H7 (cell line): ENCODE results near the gene CCDC102B. TPM values are rescaled to one million over a fixed set of nuclear protein-coding genes. Genes with fewer than 3 reads are reported as not detected.
"Not testable (repeated sequence)": the region's sequence is repeated elsewhere in the genome, so short reads cannot be mapped to it uniquely, and the experiment has no call there.

Source experiments
- DNase-seq: peaks from one replicate; pipeline ENCODE4 v3.0.0; 2012
- H3K27me3 ChIP-seq: 2 replicates; pipeline ENCODE4 v1.6.0; 2011; ENCODE audit warnings: mild to moderate bottlenecking, low read length; ENCODE audit not compliant: control insufficient read depth, insufficient read depth
- H3K36me3 ChIP-seq: replicated peaks from 2 replicates; pipeline ENCODE4 v1.5.1; 2011; ENCODE audit warnings: low read length; ENCODE audit not compliant: control insufficient read depth, insufficient read depth
- H3K4me3 ChIP-seq: 2 replicates; pipeline ENCODE4 v1.5.1; 2011; ENCODE audit warnings: low read depth, mild to moderate bottlenecking, control low read depth, low read length, moderate library complexity; ENCODE audit not compliant: insufficient read depth
- total RNA-seq: library from RNA; depleted of rRNA; stranded (reverse); fragments of >200 nt; shearing (Covaris generic); gene quantifications from 2 replicates; pipeline ENCODE4 v1.2.3, GENCODE V29; 2014; rRNA removed

CCDC102B gene
- total RNA-seq: 2.3 and 5.3 TPM in 2 replicates

DNA sequence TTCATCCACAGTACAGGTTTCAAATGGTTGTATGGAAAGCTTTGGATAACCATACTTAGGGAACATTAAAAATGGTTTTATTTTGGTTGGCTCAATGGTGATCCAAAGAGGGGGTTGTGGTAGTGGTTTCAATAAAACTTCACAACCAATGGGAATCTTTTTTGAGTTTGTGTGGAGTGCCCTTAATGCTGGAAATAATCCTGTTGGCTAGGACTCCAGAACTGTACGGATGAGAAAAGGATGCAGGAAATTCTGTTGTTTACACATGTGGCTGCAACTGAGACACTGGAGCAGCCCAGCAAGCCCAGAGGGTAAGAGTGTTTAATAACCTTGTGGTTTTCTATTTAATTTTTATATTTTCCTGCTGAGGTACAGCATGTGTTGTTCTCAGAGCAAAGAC lies at the start of gene CCDC102B:
Gene CCDC102B, plus strand, starts transcription at position 210 of the 400 bp plus-strand sequence. CDS start 38,684 bp downstream, outside the sequence.
- Histone ChIP-seq H3K36me3 (no peaks in the 10 kb centered on the region), H3K4me3 (no peak within 1 kb of the TSS), H3K27me3 (no peaks in the 10 kb centered on the region)
- no peak for DNase-seq

GRCh38 chr18:68757126-68757525 lies 40.8 kb upstream of the CCDC102B start:
- H3K4me3 ChIP-seq: no peak overlapping the region
- H3K36me3 ChIP-seq: no peaks in the 10 kb centered on the region
- no peak for DNase-seq
- no peaks in the 10 kb centered on the region for H3K27me3 ChIP-seq

DNA sequence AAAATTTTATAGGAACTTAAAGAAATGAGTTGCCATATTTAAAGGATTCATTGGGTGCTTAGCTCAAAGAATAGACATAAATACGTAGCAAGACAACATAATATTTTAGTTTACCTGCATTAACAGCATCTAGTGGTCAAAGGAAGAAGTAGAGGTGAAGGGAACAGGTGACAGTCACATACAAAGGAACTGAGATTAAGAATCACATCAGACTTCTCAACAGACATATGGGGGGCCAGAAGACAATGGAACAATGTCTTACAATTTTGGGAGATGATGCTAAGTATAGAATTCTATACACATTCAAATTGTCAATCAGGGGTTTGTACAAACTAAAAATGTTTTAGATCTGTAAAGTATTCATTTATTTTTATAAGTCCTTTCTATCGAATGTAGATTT lies 38.6 kb upstream of the CCDC102B start:
- no peak for DNase-seq
- Histone ChIP-seq H3K36me3 (no peaks in the 10 kb centered on the region), H3K4me3 (no peak overlapping the region), H3K27me3 (no peaks in the 10 kb centered on the region)

DNA sequence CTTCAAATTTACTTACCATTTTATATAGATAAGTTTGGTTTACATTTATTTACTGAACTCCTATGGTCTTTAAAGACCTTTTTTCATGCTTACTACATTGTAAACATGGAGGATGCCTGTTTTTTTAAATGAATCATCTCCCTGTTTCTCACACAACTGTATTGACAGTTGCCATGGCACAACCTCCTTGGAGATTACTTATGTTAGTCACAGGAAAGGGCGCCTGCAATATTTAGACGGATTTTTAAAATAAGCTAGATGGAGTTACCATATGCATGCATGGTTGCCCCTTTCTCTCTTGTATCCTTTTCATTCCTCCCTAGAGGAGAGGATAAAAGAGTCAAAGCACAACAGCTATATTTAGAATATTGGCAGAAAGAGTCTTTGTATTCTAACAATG lies 34.8 kb upstream of the CCDC102B start:
- Histone ChIP-seq H3K36me3 (no peaks in the 10 kb centered on the region), H3K27me3 (no peaks in the 10 kb centered on the region), H3K4me3 (no peak overlapping the region)
- no peak for DNase-seq

- Histone ChIP-seq H3K36me3 (no peaks in the 10 kb centered on the region), H3K4me3 (no peak overlapping the region), H3K27me3 (no peaks in the 10 kb centered on the region)
- no peak for DNase-seq
Observed at GRCh38 chr18:68764016-68764415, 33.9 kb upstream of the CCDC102B start.

DNA sequence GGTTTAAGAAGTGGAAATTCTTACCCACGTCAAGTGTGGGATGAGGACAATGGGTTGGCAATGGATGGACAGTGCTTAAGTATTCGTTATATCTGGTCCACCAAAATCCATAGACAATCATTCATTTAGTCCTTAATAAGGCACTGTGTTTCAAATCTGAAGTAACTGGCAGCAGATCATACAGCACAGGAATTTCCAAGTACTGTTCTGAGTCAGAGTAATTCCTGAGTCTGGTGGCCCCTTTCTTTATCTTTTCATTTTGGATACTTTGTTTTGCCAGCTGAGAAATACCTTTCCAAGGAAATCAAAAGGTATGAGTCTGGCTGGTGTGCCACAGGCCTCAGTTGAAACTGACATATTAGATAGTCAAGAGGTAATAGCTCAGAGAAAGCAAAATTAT lies 31.4 kb upstream of the CCDC102B start:
- Histone ChIP-seq H3K36me3 (no peaks in the 10 kb centered on the region), H3K4me3 (no peak overlapping the region), H3K27me3 (no peaks in the 10 kb centered on the region)
- DNase-seq: no peak

DNA sequence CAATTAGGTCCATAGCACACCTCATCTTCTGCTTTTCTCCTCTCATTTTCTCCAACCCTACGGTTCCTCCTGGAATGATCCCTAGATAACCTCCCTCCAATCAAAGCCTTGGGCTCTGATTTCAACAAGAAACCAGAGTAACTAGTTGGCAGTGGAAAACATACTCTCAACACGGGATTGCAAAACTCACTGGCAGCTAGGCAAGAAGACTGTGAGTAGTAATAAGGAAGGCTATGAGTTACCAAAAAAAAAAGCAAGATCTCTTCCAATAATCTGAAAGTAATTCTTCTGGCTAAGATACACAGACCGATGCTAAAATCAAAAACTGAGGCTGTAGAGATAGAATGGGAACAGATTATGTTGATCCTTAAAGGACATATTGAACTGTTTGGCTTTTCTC lies 28.4 kb upstream of the CCDC102B start:
- Histone ChIP-seq H3K27me3 (no peaks in the 10 kb centered on the region), H3K36me3 (no peaks in the 10 kb centered on the region), H3K4me3 (no peak overlapping the region)
- DNase-seq: no peak

GRCh38 chr18:68772268-68772667 lies 25.6 kb upstream of the CCDC102B start:
- H3K36me3 ChIP-seq: no peaks in the 10 kb centered on the region
- no peaks in the 10 kb centered on the region for H3K27me3 ChIP-seq
- no peak for DNase-seq
- H3K4me3 ChIP-seq: no peak overlapping the region

GRCh38 chr18:68778280-68778886 lies 19.5 kb upstream of the CCDC102B start:
- Histone ChIP-seq H3K27me3 (no peaks in the 10 kb centered on the region), H3K4me3 (no peak overlapping the region), H3K36me3 (no peaks in the 10 kb centered on the region)
- no peak for DNase-seq

DNA sequence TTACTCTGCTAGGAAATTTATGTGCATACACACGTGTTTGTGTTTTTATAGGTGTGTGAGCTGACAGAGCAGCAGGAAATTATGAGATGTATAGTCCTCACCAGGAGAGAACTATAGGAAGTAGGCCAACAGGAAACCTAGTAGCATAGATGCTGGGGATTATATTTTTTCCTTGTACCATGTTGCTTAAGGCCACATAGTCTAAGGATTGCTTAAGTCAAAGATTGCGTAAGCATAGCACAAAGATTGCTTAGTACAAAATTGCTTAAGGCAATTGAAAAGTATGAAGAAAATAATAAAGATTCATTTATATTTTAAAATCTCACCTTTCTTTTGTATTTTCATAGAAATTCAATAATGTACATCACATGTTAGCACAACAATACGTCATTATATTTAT lies 18.7 kb upstream of the CCDC102B start:
- no peaks in the 10 kb centered on the region for H3K36me3 ChIP-seq
- H3K27me3 ChIP-seq: no peaks in the 10 kb centered on the region

DNA sequence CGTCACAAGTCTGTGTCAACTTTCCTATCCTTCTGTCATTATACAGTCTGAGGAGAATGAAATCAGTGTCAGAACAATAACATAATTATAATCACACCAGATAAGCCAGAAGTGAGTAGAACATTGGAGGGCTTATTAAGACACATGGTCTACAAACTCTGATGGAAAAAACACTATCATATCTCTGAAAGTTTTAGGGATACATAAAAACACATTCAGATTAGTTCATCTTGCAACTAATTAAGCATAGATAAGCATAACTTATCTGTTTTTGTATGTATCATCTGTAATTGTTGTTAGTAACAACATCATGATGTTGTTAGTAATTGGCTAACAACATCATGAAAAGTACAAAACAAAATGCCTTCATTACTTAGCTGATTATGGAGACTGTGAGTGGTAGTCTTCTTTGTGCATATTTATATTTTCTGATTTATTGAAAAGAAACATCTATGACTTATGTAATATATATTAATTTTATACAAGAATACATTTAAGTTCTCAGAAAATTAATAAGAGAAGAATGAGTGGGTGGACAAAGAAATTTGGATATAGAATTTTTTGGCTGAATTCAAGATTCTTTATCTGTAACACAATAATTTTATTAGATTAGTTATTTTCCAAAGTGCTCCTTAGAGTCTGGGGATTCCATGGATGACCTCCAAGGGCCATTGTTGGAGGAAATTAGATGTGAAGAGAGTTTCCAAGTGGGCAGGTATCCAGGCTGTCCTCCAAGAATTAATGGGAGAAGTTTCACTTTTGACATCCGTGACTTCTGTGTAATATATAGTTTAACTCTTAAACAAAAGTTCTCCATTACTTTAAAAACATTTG lies 16.9 kb upstream of the CCDC102B start:
- H3K27me3 ChIP-seq: no peaks in the 10 kb centered on the region
- no peaks in the 10 kb centered on the region for H3K36me3 ChIP-seq
- H3K4me3 ChIP-seq: no peak overlapping the region
- DNase-seq: no peak

More for the DNA sequence above, 18.7 kb upstream of the CCDC102B start:
- no peak overlapping the region for H3K4me3 ChIP-seq
- no peak for DNase-seq

DNA sequence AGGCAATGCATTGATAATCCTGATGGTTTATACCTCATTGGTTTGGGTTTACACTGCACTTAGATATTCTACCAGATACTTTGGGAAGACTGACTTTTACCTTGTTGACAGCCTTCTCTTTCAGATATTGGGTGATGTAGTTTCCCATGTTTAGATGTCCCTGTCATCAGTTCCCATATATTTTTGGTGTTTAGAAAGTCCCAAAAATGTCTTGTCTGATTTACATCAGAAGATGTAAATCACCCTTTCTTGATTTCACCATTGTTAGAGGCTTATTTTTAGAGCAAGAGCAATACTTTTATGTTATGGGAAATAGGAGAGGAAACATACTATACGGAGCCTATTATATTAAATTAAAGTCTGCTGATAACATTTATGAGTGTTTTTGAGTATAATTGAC lies 14.4 kb upstream of the CCDC102B start:
- H3K4me3 ChIP-seq: no peak overlapping the region
- no peaks in the 10 kb centered on the region for H3K27me3 ChIP-seq
- no peaks in the 10 kb centered on the region for H3K36me3 ChIP-seq
- DNase-seq: no peak

- DNase-seq: no peak
Observed at GRCh38 chr18:68784071-68784470, 13.8 kb upstream of the CCDC102B start.

GRCh38 chr18:68790290-68790689 lies 7.6 kb upstream of the CCDC102B start:
- not testable (repeated sequence) for DNase-seq, H3K27me3 ChIP-seq, H3K36me3 ChIP-seq, H3K4me3 ChIP-seq

More at GRCh38 chr18:68784071-68784470, 13.8 kb upstream of the CCDC102B start:
- H3K4me3 ChIP-seq: no peak overlapping the region
- no peaks in the 10 kb centered on the region for H3K27me3 ChIP-seq
- no peaks in the 10 kb centered on the region for H3K36me3 ChIP-seq

DNA sequence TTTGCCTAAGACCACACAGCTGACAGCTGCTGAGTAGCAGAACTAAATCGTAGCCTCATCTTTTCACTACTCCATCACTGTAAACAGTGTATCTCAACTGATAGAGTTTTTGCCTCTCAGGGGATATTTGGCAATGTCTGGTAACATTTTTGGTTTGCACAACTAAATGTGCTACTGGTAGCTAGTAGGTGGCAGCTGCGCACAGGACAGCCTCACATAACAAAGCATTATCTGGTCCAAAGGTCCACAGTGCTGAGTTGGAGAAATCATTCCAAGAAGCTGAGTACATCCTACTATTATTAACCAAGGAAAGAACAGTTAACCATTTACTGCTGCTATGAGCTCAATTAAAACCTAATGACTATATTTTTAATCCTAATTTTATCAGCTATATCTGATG lies 6.1 kb upstream of the CCDC102B start:
- Histone ChIP-seq H3K27me3 (no peaks in the 10 kb centered on the region), H3K4me3 (no peak overlapping the region), H3K36me3 (no peaks in the 10 kb centered on the region)
- DNase-seq: no peak
